H1 (cell line): ENCODE results near the gene GRIP2.

ENCODE experiments used
- EZH2 ChIP-seq: fragments of 200-600 bp; sonication (generic); IDR thresholded peaks from 2 replicates; pipeline ENCODE4 v1.7.1; 2012; ENCODE audit warnings: low read depth, mild to moderate bottlenecking, moderate library complexity, low read length, inconsistent platforms; ENCODE audit not compliant: severe bottlenecking
- FOSL1 ChIP-seq: IDR thresholded peaks from 2 replicates; pipeline ENCODE4 v1.6.1; 2011; ENCODE audit warnings: mild to moderate bottlenecking, low read depth, low read length, moderate library complexity; ENCODE audit not compliant: insufficient read depth
- SIN3A ChIP-seq, 2 experiments: IDR thresholded peaks in 1 of 2; conservative IDR thresholded peaks in 1 of 2; 2 replicates each; pipeline ENCODE4 v1.6.1; 2011 to 2012; ENCODE audit warnings: low read length in 2 of 2, improper control_type of control experiment in 1 of 2, low read depth in 1 of 2, mild to moderate bottlenecking in 1 of 2
- SUZ12 ChIP-seq: fragments of 200-600 bp; sonication (generic); IDR thresholded peaks from 2 replicates; pipeline ENCODE4 v1.6.1; 2012; ENCODE audit warnings: mild to moderate bottlenecking, inconsistent platforms, low read length, moderate library complexity, mixed read lengths
- ZNF274 ChIP-seq: IDR thresholded peaks from 2 replicates; pipeline ENCODE4 v1.7.0; 2012; ENCODE audit warnings: low read length, borderline replicate concordance; ENCODE audit errors: extremely low read depth
- TF ChIP-seq, protein P1 (sequence below), 3 experiments: IDR thresholded peaks; 1 replicate in 2 of 3; 2 replicates in 1 of 3; pipeline versions ENCODE4 v1.5.1 to v1.6.1; 2011; ENCODE audit warnings: low read length in 3 of 3, mild to moderate bottlenecking in 3 of 3, inconsistent platforms in 2 of 3, low read depth in 1 of 3, moderate library complexity in 1 of 3; ENCODE audit not compliant: insufficient read depth in 1 of 3; ENCODE audit errors: control extremely low read depth in 1 of 3

DNA sequence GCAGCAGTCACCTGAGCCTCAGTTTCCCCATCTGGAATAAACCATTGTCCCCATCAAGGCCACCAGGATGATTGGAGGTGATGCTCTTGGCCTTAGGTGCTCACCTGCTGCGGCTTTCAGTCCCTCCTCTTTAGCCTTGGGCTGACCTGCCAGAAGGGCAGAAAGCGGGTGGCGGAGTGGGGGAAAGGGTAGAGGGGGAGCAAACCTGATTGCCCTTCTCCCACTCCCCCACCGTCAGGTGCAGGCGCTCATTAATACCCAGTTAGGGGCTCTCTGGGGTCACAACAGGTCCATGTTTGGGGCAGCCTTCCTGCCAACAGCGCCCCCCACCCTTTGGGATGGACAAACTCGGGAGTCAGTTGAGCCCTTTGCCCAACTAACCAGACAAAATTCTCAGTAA, 50.5 kb downstream of the GRIP2 start:
- TF ChIP-seq, protein P1, sequence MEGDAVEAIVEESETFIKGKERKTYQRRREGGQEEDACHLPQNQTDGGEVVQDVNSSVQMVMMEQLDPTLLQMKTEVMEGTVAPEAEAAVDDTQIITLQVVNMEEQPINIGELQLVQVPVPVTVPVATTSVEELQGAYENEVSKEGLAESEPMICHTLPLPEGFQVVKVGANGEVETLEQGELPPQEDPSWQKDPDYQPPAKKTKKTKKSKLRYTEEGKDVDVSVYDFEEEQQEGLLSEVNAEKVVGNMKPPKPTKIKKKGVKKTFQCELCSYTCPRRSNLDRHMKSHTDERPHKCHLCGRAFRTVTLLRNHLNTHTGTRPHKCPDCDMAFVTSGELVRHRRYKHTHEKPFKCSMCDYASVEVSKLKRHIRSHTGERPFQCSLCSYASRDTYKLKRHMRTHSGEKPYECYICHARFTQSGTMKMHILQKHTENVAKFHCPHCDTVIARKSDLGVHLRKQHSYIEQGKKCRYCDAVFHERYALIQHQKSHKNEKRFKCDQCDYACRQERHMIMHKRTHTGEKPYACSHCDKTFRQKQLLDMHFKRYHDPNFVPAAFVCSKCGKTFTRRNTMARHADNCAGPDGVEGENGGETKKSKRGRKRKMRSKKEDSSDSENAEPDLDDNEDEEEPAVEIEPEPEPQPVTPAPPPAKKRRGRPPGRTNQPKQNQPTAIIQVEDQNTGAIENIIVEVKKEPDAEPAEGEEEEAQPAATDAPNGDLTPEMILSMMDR (IDR thresholded peaks at IDR 0.05; ENCODE audit: control extremely low read depth in 1 of 3, insufficient read depth in 1 of 3, low read depth in 1 of 3, low read length in 3 of 3), result no peak
- TF ChIP-seq SIN3A (conservative IDR thresholded peaks at IDR 0.05 in 1 of 2, IDR thresholded peaks at IDR 0.05 in 1 of 2; ENCODE audit: low read depth in 1 of 2, low read length in 2 of 2) (no peak), EZH2 (no peak), SUZ12 (no peak), ZNF274 (no peak), FOSL1 (no peak)
